ENCODE results near the gene USP17L19.
"Not testable (repeated sequence)": the region's sequence is repeated elsewhere in the genome, so short reads cannot be mapped to it uniquely, and the experiment has no call there.

USP17L19 gene

GRCh38 chr4:9253078-9253477 lies at the start of gene USP17L19:
Gene USP17L19, plus strand, starts transcription at chr4:9253378. Its CDS starts 0 bp downstream, at chr4:9253378.
- not testable (repeated sequence) for H3K4me1 Mint-ChIP-seq (ENCODE audit: low read depth); H3K36me3 Mint-ChIP-seq (ENCODE audit: low read depth)

GRCh38 chr4:9210357-9210756 lies 42.8 kb upstream of the USP17L19 start, which contains the start of gene USP17L10:
Gene USP17L10, plus strand, starts transcription at chr4:9210657. Its CDS starts 0 bp downstream, at chr4:9210657.
- H3K4me1 Mint-ChIP-seq (ENCODE audit: low read depth); intact Hi-C loops (cut with micrococcal nuclease); H3K27me3 Mint-ChIP-seq; H3K9me3 Mint-ChIP-seq; H3K27ac Mint-ChIP-seq; H3K36me3 Mint-ChIP-seq (ENCODE audit: low read depth); H3K4me3 Mint-ChIP-seq: not testable (repeated sequence)

More at GRCh38 chr4:9253078-9253477, at the start of gene USP17L19:
- H3K27me3 Mint-ChIP-seq; H3K27ac Mint-ChIP-seq; H3K4me3 Mint-ChIP-seq; H3K9me3 Mint-ChIP-seq; intact Hi-C loops (cut with micrococcal nuclease): not testable (repeated sequence)

- H3K4me3 Mint-ChIP-seq; H3K27me3 Mint-ChIP-seq; H3K4me1 Mint-ChIP-seq (ENCODE audit: low read depth); H3K36me3 Mint-ChIP-seq (ENCODE audit: low read depth); H3K9me3 Mint-ChIP-seq; H3K27ac Mint-ChIP-seq; intact Hi-C loops (cut with micrococcal nuclease): not testable (repeated sequence)
Observed at GRCh38 chr4:9214701-9215100, 38.5 kb upstream of the USP17L19 start.

GRCh38 chr4:9215105-9215504 lies 38.1 kb upstream of the USP17L19 start, which contains the start of gene USP17L11:
Gene USP17L11, plus strand, starts transcription at chr4:9215405. Its CDS starts 0 bp downstream, at chr4:9215405.
- H3K27me3 Mint-ChIP-seq; H3K36me3 Mint-ChIP-seq (ENCODE audit: low read depth); intact Hi-C loops (cut with micrococcal nuclease); H3K9me3 Mint-ChIP-seq; H3K4me1 Mint-ChIP-seq (ENCODE audit: low read depth); H3K4me3 Mint-ChIP-seq; H3K27ac Mint-ChIP-seq: not testable (repeated sequence)

- H3K27ac Mint-ChIP-seq; H3K9me3 Mint-ChIP-seq; H3K4me3 Mint-ChIP-seq; H3K36me3 Mint-ChIP-seq (ENCODE audit: low read depth); H3K4me1 Mint-ChIP-seq (ENCODE audit: low read depth); H3K27me3 Mint-ChIP-seq; intact Hi-C loops (cut with micrococcal nuclease): not testable (repeated sequence)
Observed at GRCh38 chr4:9219852-9220251, 33.3 kb upstream of the USP17L19 start, which contains the start of gene USP17L12. Gene USP17L12, plus strand, starts transcription at chr4:9220152. Its CDS starts 0 bp downstream, at chr4:9220152.

GRCh38 chr4:9224596-9224995 lies 28.6 kb upstream of the USP17L19 start, which contains the start of gene USP17L13:
Gene USP17L13, plus strand, starts transcription at chr4:9224896. Its CDS starts 0 bp downstream, at chr4:9224896.
- H3K36me3 Mint-ChIP-seq (ENCODE audit: low read depth); H3K4me3 Mint-ChIP-seq; H3K27ac Mint-ChIP-seq; H3K27me3 Mint-ChIP-seq; H3K4me1 Mint-ChIP-seq (ENCODE audit: low read depth); H3K9me3 Mint-ChIP-seq; intact Hi-C loops (cut with micrococcal nuclease): not testable (repeated sequence)

GRCh38 chr4:9230249-9230648 lies 22.9 kb upstream of the USP17L19 start:
- H3K4me1 Mint-ChIP-seq (ENCODE audit: low read depth); H3K27ac Mint-ChIP-seq; intact Hi-C loops (cut with micrococcal nuclease); H3K4me3 Mint-ChIP-seq; H3K9me3 Mint-ChIP-seq; H3K36me3 Mint-ChIP-seq (ENCODE audit: low read depth); H3K27me3 Mint-ChIP-seq: not testable (repeated sequence)

- H3K9me3 Mint-ChIP-seq; H3K36me3 Mint-ChIP-seq (ENCODE audit: low read depth); H3K4me3 Mint-ChIP-seq; H3K27ac Mint-ChIP-seq; H3K4me1 Mint-ChIP-seq (ENCODE audit: low read depth); intact Hi-C loops (cut with micrococcal nuclease); H3K27me3 Mint-ChIP-seq: not testable (repeated sequence)
Observed at GRCh38 chr4:9234085-9234484, 19.1 kb upstream of the USP17L19 start, which contains the start of gene USP17L15. Gene USP17L15, plus strand, starts transcription at chr4:9234385. Its CDS starts 0 bp downstream, at chr4:9234385.

- intact Hi-C loops (cut with micrococcal nuclease); H3K27me3 Mint-ChIP-seq; H3K4me1 Mint-ChIP-seq (ENCODE audit: low read depth); H3K9me3 Mint-ChIP-seq; H3K36me3 Mint-ChIP-seq (ENCODE audit: low read depth); H3K27ac Mint-ChIP-seq; H3K4me3 Mint-ChIP-seq: not testable (repeated sequence)
Observed at GRCh38 chr4:9238461-9238860, 14.7 kb upstream of the USP17L19 start.

- H3K36me3 Mint-ChIP-seq (ENCODE audit: low read depth); H3K27ac Mint-ChIP-seq; H3K27me3 Mint-ChIP-seq; intact Hi-C loops (cut with micrococcal nuclease); H3K4me1 Mint-ChIP-seq (ENCODE audit: low read depth); H3K9me3 Mint-ChIP-seq; H3K4me3 Mint-ChIP-seq: not testable (repeated sequence)
Observed at GRCh38 chr4:9243579-9243978, 9.6 kb upstream of the USP17L19 start, which contains the start of gene USP17L17. Gene USP17L17, plus strand, starts transcription at chr4:9243879. Its CDS starts 0 bp downstream, at chr4:9243879.

- H3K27ac Mint-ChIP-seq; H3K9me3 Mint-ChIP-seq; H3K27me3 Mint-ChIP-seq; H3K4me3 Mint-ChIP-seq; H3K4me1 Mint-ChIP-seq (ENCODE audit: low read depth); intact Hi-C loops (cut with micrococcal nuclease); H3K36me3 Mint-ChIP-seq (ENCODE audit: low read depth): not testable (repeated sequence)
Observed at GRCh38 chr4:9247953-9248680, 5.1 kb upstream of the USP17L19 start, which contains the start of gene USP17L18. Gene USP17L18, plus strand, starts transcription at chr4:9248630. Its CDS starts 0 bp downstream, at chr4:9248630.

GRCh38 chr4:9257824-9258223 lies 4.6 kb downstream of the USP17L19 start, which contains the start of gene USP17L20:
Gene USP17L20, plus strand, starts transcription at chr4:9258124. Its CDS starts 0 bp downstream, at chr4:9258124.
- H3K27me3 Mint-ChIP-seq; H3K27ac Mint-ChIP-seq; H3K4me1 Mint-ChIP-seq (ENCODE audit: low read depth); H3K4me3 Mint-ChIP-seq; H3K36me3 Mint-ChIP-seq (ENCODE audit: low read depth); H3K9me3 Mint-ChIP-seq; intact Hi-C loops (cut with micrococcal nuclease): not testable (repeated sequence)

GRCh38 chr4:9262572-9262971 lies 9.4 kb downstream of the USP17L19 start, which contains the start of gene USP17L21:
Gene USP17L21, plus strand, starts transcription at chr4:9262872. Its CDS starts 0 bp downstream, at chr4:9262872.
- H3K36me3 Mint-ChIP-seq (ENCODE audit: low read depth); H3K4me3 Mint-ChIP-seq; H3K4me1 Mint-ChIP-seq (ENCODE audit: low read depth); H3K9me3 Mint-ChIP-seq; intact Hi-C loops (cut with micrococcal nuclease); H3K27me3 Mint-ChIP-seq; H3K27ac Mint-ChIP-seq: not testable (repeated sequence)

- H3K27me3 Mint-ChIP-seq; H3K27ac Mint-ChIP-seq; H3K4me1 Mint-ChIP-seq (ENCODE audit: low read depth); intact Hi-C loops (cut with micrococcal nuclease); H3K4me3 Mint-ChIP-seq; H3K9me3 Mint-ChIP-seq; H3K36me3 Mint-ChIP-seq (ENCODE audit: low read depth): not testable (repeated sequence)
Observed at GRCh38 chr4:9267319-9267718, 14.1 kb downstream of the USP17L19 start, which contains the start of gene USP17L22. Gene USP17L22, plus strand, starts transcription at chr4:9267619. Its CDS starts 0 bp downstream, at chr4:9267619.
